NCI-H2227 (cell line): ENCODE results near the gene HIVEP3.

Source experiments
- DNase-seq: peaks from one replicate; lab custom pipeline; 2025; ENCODE audit not compliant: unreplicated experiment; lab: John Stamatoyannopoulos, UW

HIVEP3 gene

DNA sequence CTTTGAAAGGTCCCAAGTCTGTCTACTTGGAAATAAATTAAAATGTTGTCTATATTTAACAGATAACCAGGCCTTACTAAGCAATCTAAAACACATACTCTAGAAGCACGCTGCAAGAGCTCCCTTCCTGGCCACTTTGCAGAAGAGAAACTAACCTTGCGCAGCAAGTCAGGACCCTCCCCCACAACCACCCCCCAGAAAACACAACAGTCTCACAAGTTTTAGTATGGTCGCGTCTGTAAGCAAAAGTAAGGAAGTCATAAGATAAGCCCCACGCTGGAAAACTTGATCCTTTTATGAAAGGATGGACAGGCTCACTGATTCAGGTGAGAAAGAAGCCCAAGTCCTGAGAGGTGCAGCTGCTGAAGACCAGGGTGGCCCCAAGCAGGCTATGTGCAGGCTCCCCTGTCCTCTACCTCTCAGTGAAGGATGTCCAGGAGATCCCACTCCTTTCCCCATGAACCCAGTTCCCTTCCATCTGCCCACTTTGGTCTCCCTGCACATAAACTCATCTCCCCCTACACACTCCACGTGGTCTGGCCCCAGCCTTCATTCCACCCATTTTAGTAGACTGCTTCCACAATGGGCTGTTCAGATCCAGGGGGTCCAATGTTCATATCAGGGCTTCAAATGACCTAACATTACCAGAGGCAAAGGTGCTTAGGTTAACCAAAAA is 23.8 kb downstream of the HIVEP3 start:
- DNase-seq = no peak

GRCh38 chr1:41894101-41894807 is 24.5 kb downstream of the HIVEP3 start:
- no peak for DNase-seq

- no peak for DNase-seq
These were observed 26.4 kb downstream of the HIVEP3 start for GRCh38 chr1:41892301-41892781.

- peak; percentile 38 for DNase-seq
These were observed 27.4 kb downstream of the HIVEP3 start for GRCh38 chr1:41891199-41891896.

DNA sequence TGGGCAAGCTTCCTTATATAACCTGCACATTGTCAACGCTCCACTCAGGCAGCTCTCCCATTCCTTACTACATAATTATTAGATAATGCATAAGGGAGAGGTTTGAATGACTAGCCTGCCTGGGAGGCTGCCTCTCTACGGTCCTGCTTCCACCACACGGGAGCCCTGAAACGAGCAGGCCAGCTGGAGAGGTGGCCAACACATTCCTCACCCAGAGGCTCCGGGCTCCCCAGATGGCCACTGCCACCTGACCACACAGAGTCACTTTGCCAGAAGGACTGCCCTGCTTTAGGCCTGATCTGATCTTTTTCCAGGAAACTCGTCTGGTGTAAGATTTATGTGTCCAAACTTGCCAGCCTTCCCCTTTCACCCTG is 27.9 kb downstream of the HIVEP3 start:
- DNase-seq = peak; percentile 42

- DNase-seq = no peak
These were observed 29.0 kb downstream of the HIVEP3 start for GRCh38 chr1:41889506-41890414.

DNA sequence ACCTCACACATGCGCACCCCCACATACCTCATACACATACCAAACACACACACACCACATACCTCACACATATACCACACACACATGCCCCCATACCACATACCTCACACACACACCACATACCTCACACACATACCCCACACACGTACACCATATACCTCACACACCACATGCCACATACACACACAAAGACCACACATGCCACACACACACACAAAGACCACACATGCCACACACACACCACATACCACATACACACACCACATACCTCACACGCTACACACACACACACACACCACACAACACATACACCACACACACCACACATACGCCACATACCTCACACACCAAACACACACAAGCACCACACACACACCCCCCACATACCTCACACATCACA is 30.0 kb downstream of the HIVEP3 start:
- DNase-seq = no peak

- DNase-seq = no peak
These were observed 31.4 kb downstream of the HIVEP3 start for GRCh38 chr1:41887365-41887764.

DNA sequence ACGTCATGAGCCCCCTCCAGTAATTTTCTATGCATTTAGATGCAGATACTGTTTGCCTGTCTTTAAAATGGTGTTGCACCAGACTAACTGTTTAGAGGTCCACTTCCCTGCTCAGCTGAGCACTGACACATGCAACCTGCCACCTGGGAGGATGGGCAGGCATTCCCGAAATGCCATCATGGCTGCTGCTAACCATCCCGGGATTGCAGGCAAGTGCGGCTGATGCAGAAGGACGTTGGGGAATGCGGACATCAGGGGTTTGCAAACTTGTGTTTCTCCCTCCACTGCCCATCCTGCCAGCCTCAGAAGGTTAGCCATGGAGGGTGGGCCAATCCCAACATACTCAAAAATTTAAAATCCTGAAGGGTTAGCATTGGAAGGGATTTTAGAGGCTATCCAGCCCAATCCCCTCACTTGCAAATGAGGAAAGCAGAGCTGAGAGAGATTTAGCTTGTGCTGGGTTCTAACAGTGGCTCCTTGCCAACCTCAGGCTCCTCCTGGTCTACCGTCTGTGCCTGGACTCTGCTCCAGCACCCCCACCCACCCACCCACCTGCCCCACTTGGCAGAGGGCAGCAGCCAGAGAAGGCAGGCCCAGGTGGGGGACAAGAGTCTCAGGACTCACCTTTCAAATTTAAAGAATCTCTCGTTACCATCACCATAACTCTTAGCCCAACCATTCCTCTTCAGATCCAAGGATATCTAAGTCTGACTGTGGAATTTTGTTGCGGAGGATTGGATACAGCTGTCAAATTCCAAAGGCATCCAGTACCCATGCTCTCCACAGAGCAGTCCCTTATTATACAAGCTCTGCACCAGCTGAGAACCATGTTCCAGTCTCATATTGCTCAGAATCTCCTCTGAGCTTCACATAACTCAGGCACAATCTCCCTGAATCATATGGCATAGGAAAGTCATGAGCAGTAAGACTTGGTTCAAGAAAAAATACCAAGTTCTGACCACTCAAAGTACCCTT is 34.2 kb downstream of the HIVEP3 start:
- no peak for DNase-seq

DNA sequence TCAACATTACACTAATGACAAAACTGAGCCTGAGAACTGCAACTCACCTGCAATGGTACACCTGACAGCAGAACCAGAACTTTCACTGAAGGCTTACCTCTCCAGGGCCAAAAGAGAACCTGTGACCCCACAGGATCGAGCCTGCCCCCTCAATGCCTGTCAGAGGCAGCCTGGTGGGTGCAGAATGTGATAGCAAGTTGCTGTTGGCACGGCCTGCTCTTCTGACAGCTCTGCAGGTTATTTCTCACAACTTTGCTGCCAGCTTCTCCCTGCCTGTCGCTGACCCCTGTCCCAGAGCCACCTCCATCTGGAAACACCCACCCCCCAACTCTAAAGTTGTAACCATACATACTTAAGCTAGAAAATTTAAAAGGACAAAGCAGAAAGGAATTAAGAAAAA is 35.2 kb downstream of the HIVEP3 start:
- DNase-seq = no peak

- DNase-seq = no peak
These were observed 36.2 kb downstream of the HIVEP3 start for GRCh38 chr1:41882486-41882885.

GRCh38 chr1:41882068-41882477 is 36.6 kb downstream of the HIVEP3 start:
- no peak for DNase-seq

- DNase-seq = no peak
These were observed 37.5 kb downstream of the HIVEP3 start for GRCh38 chr1:41880950-41881885.

GRCh38 chr1:41880261-41880660 is 38.5 kb downstream of the HIVEP3 start:
- no peak for DNase-seq

DNA sequence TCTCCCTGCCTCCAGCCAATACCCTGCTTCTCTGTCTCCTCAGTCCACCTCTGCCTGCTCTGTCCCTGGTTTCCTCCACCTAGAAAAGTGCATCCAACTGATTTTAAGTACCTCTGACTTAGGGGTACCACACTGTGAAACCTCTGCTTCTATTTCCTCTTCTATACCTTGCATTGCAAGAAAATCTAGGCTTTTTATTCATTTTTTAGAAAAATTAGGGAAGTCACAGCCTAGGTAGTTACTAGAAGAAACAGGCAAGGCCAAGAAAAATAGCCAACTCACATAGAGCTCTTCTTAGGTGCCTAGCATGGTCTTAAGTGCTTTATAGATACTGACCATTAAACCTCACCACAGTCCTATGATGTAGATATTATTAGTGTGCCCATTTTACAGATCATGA is 39.1 kb downstream of the HIVEP3 start:
- DNase-seq = no peak

- DNase-seq = no peak
These were observed 39.8 kb downstream of the HIVEP3 start for GRCh38 chr1:41878911-41879310.

GRCh38 chr1:41878495-41878894 is 40.2 kb downstream of the HIVEP3 start:
- no peak for DNase-seq

DNA sequence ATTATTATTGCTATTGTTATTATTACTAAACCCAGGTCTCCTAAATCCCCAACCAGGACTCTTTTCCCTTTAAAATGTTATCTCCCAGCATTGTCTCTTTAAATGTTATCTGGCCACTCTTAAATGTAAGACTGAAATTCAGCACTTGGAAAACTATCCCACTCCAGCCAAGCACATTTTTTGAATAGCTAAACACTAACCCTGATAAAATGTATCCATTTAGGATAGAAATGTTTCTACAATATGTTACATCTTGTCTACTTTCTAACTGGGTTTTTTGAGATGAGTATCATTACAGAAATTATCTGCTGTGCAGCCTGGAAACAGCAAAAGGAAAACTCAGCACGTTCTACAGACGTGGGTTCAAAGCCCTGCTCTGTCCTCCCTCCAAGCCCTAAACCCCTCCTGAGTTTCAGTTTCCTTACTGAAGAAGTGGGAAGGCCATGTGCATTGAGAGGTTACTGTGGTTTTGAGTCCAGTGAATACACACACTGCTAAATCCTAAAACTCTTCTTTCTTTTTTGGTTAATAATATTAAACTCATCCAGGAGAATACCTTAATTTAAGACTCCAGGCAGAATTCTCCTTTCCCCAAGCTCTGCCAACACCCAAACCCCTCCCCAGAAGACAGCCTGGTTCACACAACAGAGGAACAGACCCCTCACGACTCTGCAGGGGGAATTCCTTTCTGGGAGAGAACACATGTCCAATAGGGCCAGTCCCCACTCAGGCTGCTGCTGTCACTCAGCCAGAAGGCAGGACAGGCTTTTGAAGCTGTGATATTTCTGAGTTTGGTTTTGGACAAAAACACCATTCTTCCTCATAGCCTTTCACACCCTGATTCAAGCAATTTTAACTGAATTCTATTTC is 41.9 kb downstream of the HIVEP3 start:
- DNase-seq = no peak
